Measurements from ENCODE around the gene PHLDA3.

- TF ChIP-seq CTCF (IDR thresholded peaks at IDR 0.05; ENCODE audit: insufficient read depth, low read depth, low read length) (no peak), EZH2 (IDR thresholded peaks at IDR 0.05; ENCODE audit: insufficient read depth, low read length) (no peak)
Observed at GRCh38 chr1:201503397-201504176, 34.6 kb upstream of the PHLDA3 start.

Data from astrocyte (in vitro differentiated cells and primary cell).